Gastrocnemius medialis (tissue), 4 donors: ENCODE results near the gene HTR7. TPM values are rescaled to one million over a fixed set of nuclear protein-coding genes. Genes with fewer than 3 reads are reported as not detected.

Source experiments
- ATAC-seq, 2 donors: fragments of 150-250 bp; one replicate each; pipeline ENCODE4 v1.9.1; 2016
- DNase-seq, 2 donors: peaks; one replicate each; pipeline ENCODE4 v3.0.0-alpha.2; 2019
- H3K27ac ChIP-seq, 4 donors: fragments of 200-600 bp; sonication (generic); 1 replicate in 1 of 4; 2 replicates in 3 of 4; pipeline ENCODE4 v1.5.1; 2016 to 2018; ENCODE audit warnings: mild to moderate bottlenecking in 2 of 4, moderate library complexity in 1 of 4
- H3K27me3 ChIP-seq, 3 donors: fragments of 200-600 bp; sonication (generic) in 2 of 3; 1 replicate in 1 of 3; 2 replicates in 2 of 3; pipeline versions ENCODE4 v1.5.1 to v1.6.0; 2016 to 2019; ENCODE audit warnings: mild to moderate bottlenecking in 1 of 3, moderate library complexity in 1 of 3
- H3K36me3 ChIP-seq, 2 donors: fragments of 200-600 bp; sonication (generic) in 1 of 2; one replicate each; pipeline ENCODE4 v1.5.1; 2017 to 2018
- H3K4me1 ChIP-seq, 2 donors: fragments of 200-600 bp; sonication (generic) in 1 of 2; one replicate each; pipeline ENCODE4 v1.5.1; 2016 to 2017; ENCODE audit warnings: mild to moderate bottlenecking in 2 of 2
- H3K4me3 ChIP-seq, 4 donors: fragments of 200-600 bp; sonication (generic) in 3 of 4; 1 replicate in 1 of 4; 2 replicates in 3 of 4; pipeline ENCODE4 v1.5.1; 2016 to 2019; ENCODE audit warnings: mild to moderate bottlenecking in 2 of 4
- H3K9me3 ChIP-seq, 3 donors: fragments of 200-600 bp; sonication (generic) in 2 of 3; 1 replicate in 1 of 3; 2 replicates in 2 of 3; pipeline ENCODE4 v1.5.1; 2016 to 2019
- CTCF ChIP-seq, 5 experiments: fragments of 450-650 bp in 3 of 5; fragments of 200-600 bp in 2 of 5; sonication (generic) in 2 of 5; IDR thresholded peaks in 4 of 5; conservative IDR thresholded peaks in 1 of 5; 1 replicate in 4 of 5; 2 replicates in 1 of 5; pipeline ENCODE4 v1.5.1; 2016 to 2019; ENCODE audit warnings: antibody characterized with exemption in 5 of 5, mild to moderate bottlenecking in 3 of 5, moderate library complexity in 3 of 5
- POLR2A ChIP-seq, 2 donors: fragments of 450-650 bp; IDR thresholded peaks; one replicate each; pipeline ENCODE4 v1.6.1; 2017; ENCODE audit warnings: antibody characterized with exemption in 2 of 2, mild to moderate bottlenecking in 2 of 2, moderate library complexity in 2 of 2
- in situ Hi-C, 4 donors: fragments of 200-750 bp; cut with MboI; loops; one replicate each; pipeline versions ENCODE4 v1.15.0 to v1.8.0; 2017; ENCODE audit warnings: low sequenced_read_pairs in 4 of 4
- intact Hi-C: fragments of 100-400 bp; cut with DNase I; formaldehyde crosslinking; loops from one replicate; pipeline ENCODE4 v1.15.1; 2023; ENCODE audit warnings: low total_unique reads
- total RNA-seq, 4 donors: library from RNA; depleted of rRNA; stranded (reverse); fragments of >200 nt; gene quantifications; one replicate each; pipeline versions ENCODE4 v1.1.0 to v1.2.3, GENCODE V29; 2016

Gene HTR7
- total RNA-seq, 4 donors from 2014 or later, result 0.61 to 1.2 (median 0.85) TPM; not detected in 1

DNA sequence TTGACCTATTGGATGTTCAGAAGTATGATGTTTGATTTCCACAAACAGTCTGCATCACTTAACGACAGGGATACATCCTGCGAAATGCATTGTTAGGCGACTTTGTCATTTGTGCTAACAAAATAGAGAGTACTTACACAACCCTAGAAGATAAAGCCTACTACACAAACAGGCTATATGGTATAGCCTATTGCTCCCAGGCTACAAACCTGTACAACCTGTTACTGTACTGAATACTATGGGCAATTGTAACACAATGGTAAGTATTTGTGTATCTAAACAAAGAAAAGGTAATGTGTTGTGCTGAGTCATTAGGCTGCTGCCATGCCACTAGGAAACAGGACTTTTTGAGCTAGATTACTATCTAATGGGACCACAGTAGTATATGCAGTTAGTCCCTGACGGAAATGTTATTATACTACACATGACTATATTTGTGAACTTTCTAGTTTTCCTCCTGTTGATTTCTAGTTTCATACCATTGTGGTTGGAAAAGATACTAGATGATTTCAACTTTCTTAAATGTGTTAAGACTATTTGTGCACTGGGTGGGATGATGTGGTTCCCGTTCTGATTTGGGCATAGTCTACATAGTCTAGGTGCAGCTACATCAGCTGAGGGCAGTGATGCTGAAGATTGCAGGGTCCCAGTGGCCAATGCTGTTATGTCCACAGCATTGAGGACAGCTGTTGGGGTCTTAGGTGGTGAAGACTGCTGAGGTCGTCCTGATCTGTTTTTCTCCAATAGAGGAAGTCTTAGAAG is 161.7 kb downstream of the HTR7 start:
- Histone ChIP-seq H3K27me3 (no peaks in the 10 kb centered on the region), H3K4me3 (no peak overlapping the region), H3K27ac (no peak overlapping the region), H3K36me3 (no peaks in the 10 kb centered on the region), H3K9me3 (no peaks in the 10 kb centered on the region), H3K4me1 (no peaks in the 10 kb centered on the region)
- in situ Hi-C loops, result no loop called here
- TF ChIP-seq CTCF (IDR thresholded peaks at IDR 0.05 in 4 of 5, conservative IDR thresholded peaks at IDR 0.05 in 1 of 5) (no peak), POLR2A (IDR thresholded peaks at IDR 0.05) (no peak)
- intact Hi-C loops, result no loop called here
- ATAC-seq, result no peak
- DNase-seq, result no peak

Other genes starting within 250 kb of the HTR7 start
- 10 to 100 TPM; 20.4 to 44.9 (median 31.3) TPM for gene RPP30, start 13.9 kb upstream of the HTR7 start, total RNA-seq
- gene ANKRD1, start 63.0 kb upstream of the HTR7 start, total RNA-seq, result 100 to 1,000 TPM in 2 of 4 donors, 10 to 100 TPM in 2; 18.6 to 168 (median 98.5) TPM